Measurements from ENCODE around the gene PHETA1.

GRCh38 chr12:111355201-111355925 lies 13.5 kb downstream of the PHETA1 start:
- TF ChIP-seq, protein P1, sequence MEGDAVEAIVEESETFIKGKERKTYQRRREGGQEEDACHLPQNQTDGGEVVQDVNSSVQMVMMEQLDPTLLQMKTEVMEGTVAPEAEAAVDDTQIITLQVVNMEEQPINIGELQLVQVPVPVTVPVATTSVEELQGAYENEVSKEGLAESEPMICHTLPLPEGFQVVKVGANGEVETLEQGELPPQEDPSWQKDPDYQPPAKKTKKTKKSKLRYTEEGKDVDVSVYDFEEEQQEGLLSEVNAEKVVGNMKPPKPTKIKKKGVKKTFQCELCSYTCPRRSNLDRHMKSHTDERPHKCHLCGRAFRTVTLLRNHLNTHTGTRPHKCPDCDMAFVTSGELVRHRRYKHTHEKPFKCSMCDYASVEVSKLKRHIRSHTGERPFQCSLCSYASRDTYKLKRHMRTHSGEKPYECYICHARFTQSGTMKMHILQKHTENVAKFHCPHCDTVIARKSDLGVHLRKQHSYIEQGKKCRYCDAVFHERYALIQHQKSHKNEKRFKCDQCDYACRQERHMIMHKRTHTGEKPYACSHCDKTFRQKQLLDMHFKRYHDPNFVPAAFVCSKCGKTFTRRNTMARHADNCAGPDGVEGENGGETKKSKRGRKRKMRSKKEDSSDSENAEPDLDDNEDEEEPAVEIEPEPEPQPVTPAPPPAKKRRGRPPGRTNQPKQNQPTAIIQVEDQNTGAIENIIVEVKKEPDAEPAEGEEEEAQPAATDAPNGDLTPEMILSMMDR (IDR thresholded peaks at IDR 0.05): no peak
- no peak for TF ChIP-seq POLR2A (IDR thresholded peaks at IDR 0.05)

Measured in testis (tissue), 2 donors.